OCI-LY1 (cell line): ENCODE data around the gene KMT2A.
A peak's percentile ranks its signal among the peaks of the same experiment; 100 is the strongest.

Source experiments
- H2AFZ ChIP-seq: fragments of 200-600 bp; sonication (generic), shearing (Covaris generic); 2 replicates; pipeline ENCODE4 v1.6.0; 2014; ENCODE audit warnings: antibody characterized with exemption, mild to moderate bottlenecking, low read length
- H3F3A ChIP-seq: fragments of 200-600 bp; sonication (generic), shearing (Covaris generic); 2 replicates; pipeline ENCODE4 v1.6.0; 2014; ENCODE audit warnings: mild to moderate bottlenecking, antibody characterized with exemption, low read length, moderate library complexity; ENCODE audit not compliant: insufficient read depth
- H3K27ac ChIP-seq: fragments of 200-600 bp; sonication (generic); 2 replicates; pipeline ENCODE4 v1.5.1; 2014; ENCODE audit warnings: low read length, mixed run types, mild to moderate bottlenecking, low read depth; ENCODE audit not compliant: poor library complexity, severe bottlenecking
- H3K27me3 ChIP-seq: fragments of 200-600 bp; sonication (generic); 2 replicates; pipeline ENCODE4 v1.6.0; 2014; ENCODE audit warnings: antibody characterized with exemption, mild to moderate bottlenecking, low read length, moderate library complexity; ENCODE audit not compliant: insufficient read depth
- H3K36me3 ChIP-seq: fragments of 200-600 bp; sonication (generic); 2 replicates; pipeline ENCODE4 v1.6.1; 2014; ENCODE audit warnings: mild to moderate bottlenecking, antibody characterized with exemption, low read length, moderate library complexity, mixed read lengths; ENCODE audit not compliant: insufficient read depth
- H3K4me1 ChIP-seq: fragments of 200-600 bp; sonication (generic); 2 replicates; pipeline ENCODE4 v1.5.1; 2014; ENCODE audit warnings: mild to moderate bottlenecking, low read length, moderate library complexity; ENCODE audit not compliant: insufficient read depth, severe bottlenecking
- H3K4me2 ChIP-seq: fragments of 200-600 bp; sonication (generic), shearing (Covaris generic); 2 replicates; pipeline ENCODE4 v1.6.1; 2014; ENCODE audit warnings: low read length
- H3K4me3 ChIP-seq: fragments of 200-600 bp; sonication (generic); 2 replicates; pipeline ENCODE4 v1.5.1; 2014; ENCODE audit warnings: low read length, low read depth, mild to moderate bottlenecking, mixed read lengths; ENCODE audit not compliant: poor library complexity, severe bottlenecking
- H3K79me2 ChIP-seq: fragments of 200-600 bp; shearing (Covaris generic); 2 replicates; pipeline ENCODE4 v1.6.1; 2016; ENCODE audit warnings: mixed run types, low read length, mixed read lengths; ENCODE audit not compliant: insufficient read depth
- H3K9ac ChIP-seq: fragments of 200-600 bp; sonication (generic), shearing (Covaris generic); 2 replicates; pipeline ENCODE4 v1.6.1; 2014; ENCODE audit warnings: mild to moderate bottlenecking, low read length, mixed read lengths
- H3K9me2 ChIP-seq: fragments of 200-600 bp; sonication (generic), shearing (Covaris generic); 2 replicates; pipeline ENCODE4 v1.6.1; 2014; ENCODE audit warnings: low read depth, mild to moderate bottlenecking, low read length, mixed read lengths
- H3K9me3 ChIP-seq: fragments of 200-600 bp; shearing (Covaris generic); 2 replicates; pipeline ENCODE4 v1.6.1; 2014; ENCODE audit warnings: low read length, mixed read lengths
- H4K20me1 ChIP-seq: fragments of 200-600 bp; sonication (generic), shearing (Covaris generic); 2 replicates; pipeline ENCODE4 v1.6.0; 2016; ENCODE audit warnings: mild to moderate bottlenecking, low read length; ENCODE audit not compliant: insufficient read depth
- CTCF ChIP-seq: fragments of 200-600 bp; sonication (generic), shearing (Covaris generic); IDR thresholded peaks from 2 replicates; pipeline ENCODE4 v1.5.1; 2017; ENCODE audit warnings: mild to moderate bottlenecking, antibody characterized with exemption, low read length, moderate library complexity, mixed read lengths
- EZH2 ChIP-seq: fragments of 200-600 bp; sonication (generic), shearing (Covaris generic); IDR thresholded peaks from 2 replicates; pipeline ENCODE4 v1.8.0; 2017; ENCODE audit warnings: borderline replicate concordance, mixed run types, mild to moderate bottlenecking, antibody characterized with exemption, low read length, moderate library complexity, mixed read lengths

The KMT2A gene

DNA sequence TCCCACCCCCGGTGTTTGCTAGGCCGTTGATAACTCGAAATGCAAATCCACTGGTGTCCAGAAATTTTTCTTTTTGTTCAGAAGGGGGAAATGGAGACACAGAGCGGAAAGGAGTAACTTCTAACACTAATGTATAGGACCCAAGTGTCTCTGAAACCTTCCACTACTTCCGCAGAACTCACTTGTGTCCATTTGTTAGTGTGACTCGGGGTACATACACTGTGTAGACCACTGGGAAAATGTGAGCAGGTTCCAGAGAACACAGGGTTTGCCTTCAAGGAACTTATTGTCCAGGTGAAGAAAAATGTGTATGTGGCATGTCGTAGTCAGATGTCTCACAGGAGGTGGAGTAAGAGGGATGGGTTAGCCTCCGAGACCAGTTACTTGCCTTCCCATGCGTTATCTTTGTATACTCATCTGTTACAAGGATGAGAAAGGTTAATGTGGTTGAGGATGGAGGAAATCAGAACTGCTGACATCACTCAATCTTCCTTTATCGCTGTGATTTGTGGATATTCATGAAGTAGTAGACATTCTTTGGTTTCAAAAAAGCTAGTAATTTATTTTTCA is 136.8 kb downstream of the KMT2A start:
- Histone ChIP-seq H3K27me3 (no peaks in the 10 kb centered on the region), H3K27ac (peak overlapping the region; percentile 55), H3K4me3 (peak overlapping the region; percentile 95)

DNA sequence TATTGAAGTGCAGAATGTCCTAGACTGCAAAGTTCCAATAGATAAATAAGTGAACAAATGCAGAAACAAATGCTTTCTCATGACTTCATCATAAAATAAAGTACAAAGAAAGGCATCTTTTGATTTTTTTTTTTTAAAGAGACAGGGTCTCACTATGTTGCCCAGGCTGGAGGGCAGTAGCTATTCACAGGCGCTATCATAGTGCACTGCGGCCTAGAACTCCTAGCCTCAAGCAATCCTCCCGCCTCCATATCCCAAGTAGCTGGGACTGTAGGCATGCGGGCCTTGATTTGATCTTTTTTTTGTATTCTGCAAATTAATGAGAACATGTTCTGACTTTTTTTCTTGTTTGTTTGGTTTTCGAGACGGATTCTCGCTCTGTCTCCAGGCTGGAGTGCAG is 138.3 kb downstream of the KMT2A start:
- no peaks in the 10 kb centered on the region for H3F3A ChIP-seq
- H3K9me2 ChIP-seq = no peaks in the 10 kb centered on the region
- H3K79me2 ChIP-seq = peaks cover 70% of the 10 kb centered on the region
- peaks cover 26% of the 10 kb centered on the region for H3K4me1 ChIP-seq
- H3K4me3 ChIP-seq = no peak overlapping the region
- no peak overlapping the region for H2AFZ ChIP-seq
- H3K27me3 ChIP-seq = no peaks in the 10 kb centered on the region
- TF ChIP-seq CTCF (no peak), EZH2 (no peak)
- no peak overlapping the region for H3K27ac ChIP-seq
- H4K20me1 ChIP-seq = no peaks in the 10 kb centered on the region
- H3K36me3 ChIP-seq = peaks cover 6% of the 10 kb centered on the region; the same call in 1 of the 2 replicates
- no peaks in the 10 kb centered on the region for H3K9me3 ChIP-seq
- no peak overlapping the region for H3K9ac ChIP-seq
- peak overlapping the region; percentile 87; the same call in 1 of the 2 replicates for H3K4me2 ChIP-seq

More for the DNA sequence above, 136.8 kb downstream of the KMT2A start:
- H3K9me3 ChIP-seq = no peaks in the 10 kb centered on the region
- H3K9me2 ChIP-seq = no peaks in the 10 kb centered on the region
- H4K20me1 ChIP-seq = no peaks in the 10 kb centered on the region
- peak overlapping the region; percentile 87 for H3K4me2 ChIP-seq
- H3K36me3 ChIP-seq = peaks cover 6% of the 10 kb centered on the region; the same call in 1 of the 2 replicates
- no peak overlapping the region for H2AFZ ChIP-seq
- peak overlapping the region; percentile 95 for H3K9ac ChIP-seq
- peaks cover 58% of the 10 kb centered on the region for H3K79me2 ChIP-seq
- TF ChIP-seq CTCF (no peak), EZH2 (no peak)
- peaks cover 26% of the 10 kb centered on the region for H3K4me1 ChIP-seq
- no peaks in the 10 kb centered on the region for H3F3A ChIP-seq
